H1 (cell line): Measurements from ENCODE around the gene HBEGF. TPM values are rescaled to one million over a fixed set of nuclear protein-coding genes. Genes with fewer than 3 reads are reported as not detected.
A peak's percentile ranks its signal among the peaks of the same experiment; 100 is the strongest.

Source experiments
- CTCF ChIA-PET: fragments of 300-600 bp; sonication (Branson Sonifier 250); formaldehyde crosslinking; loops from one replicate; lab custom pipeline; 2021; ENCODE audit not compliant: partially characterized antibody; lab: Charles Lee
- POLR2A ChIA-PET: fragments of 300-600 bp; sonication (Branson Sonifier 250); formaldehyde crosslinking; loops from one replicate; lab custom pipeline; 2021; ENCODE audit warnings: inconsistent platforms; ENCODE audit not compliant: partially characterized antibody; lab: Charles Lee
- DNase-seq, 2 experiments: peaks; one replicate each; pipeline versions ENCODE4 v3.0.0 to v3.0.0-alpha.2; 2010 to 2022; ENCODE audit warnings: low spot score in 2 of 2, low read depth in 1 of 2, mixed read lengths in 1 of 2
- FAIRE-seq: peaks from 2 replicates; lab custom pipeline; 2011; peaks lifted over from hg19 to GRCh38; lab: Jason Lieb, UNC
- H2AFZ ChIP-seq: 2 replicates; pipeline ENCODE4 v1.8.1; 2012; ENCODE audit warnings: low read length, inconsistent platforms
- H2AK5ac ChIP-seq: 2 replicates; pipeline ENCODE4 v1.6.1; 2013; ENCODE audit warnings: low read depth, low read length
- H2BK120ac ChIP-seq: replicated peaks from 2 replicates; pipeline ENCODE3; 2013; ENCODE audit warnings: low read depth, low read length, inconsistent platforms
- H2BK12ac ChIP-seq: 2 replicates; pipeline ENCODE4 v1.6.1; 2013; ENCODE audit warnings: low read depth, low read length
- H2BK15ac ChIP-seq: 2 replicates; pipeline ENCODE4 v1.6.1; 2013; ENCODE audit warnings: low read length
- H2BK20ac ChIP-seq: 2 replicates; pipeline ENCODE4 v1.6.1; 2013; ENCODE audit warnings: low read length
- H2BK5ac ChIP-seq: 2 replicates; pipeline ENCODE4 v1.6.1; 2013; ENCODE audit warnings: low read depth, low read length
- H3K14ac ChIP-seq: 2 replicates; pipeline ENCODE4 v1.6.1; 2013; ENCODE audit warnings: inconsistent platforms; ENCODE audit not compliant: insufficient read length
- H3K18ac ChIP-seq: 2 replicates; pipeline ENCODE4 v1.6.1; 2013; ENCODE audit warnings: low read length; ENCODE audit errors: extremely low read depth
- H3K23ac ChIP-seq: 2 replicates; pipeline ENCODE4 v1.6.1; 2013; ENCODE audit warnings: inconsistent platforms; ENCODE audit not compliant: insufficient read length
- H3K23me2 ChIP-seq: 2 replicates; pipeline ENCODE4 v1.6.1; 2013; ENCODE audit warnings: low read depth, low read length
- H3K27ac ChIP-seq: 2 replicates; pipeline ENCODE4 v1.6.1; 2011; ENCODE audit warnings: low read depth, low read length, inconsistent platforms
- H3K27me3 ChIP-seq, 4 experiments: replicated peaks in 1 of 4; 1 replicate in 1 of 4; 2 replicates in 3 of 4; pipeline versions ENCODE4 v1.6.1 to v1.8.1; 2011 to 2013; ENCODE audit warnings: low read length in 3 of 4, mild to moderate bottlenecking in 3 of 4, inconsistent platforms in 2 of 4, mixed read lengths in 2 of 4, moderate library complexity in 1 of 4; ENCODE audit not compliant: control insufficient read depth in 3 of 4, insufficient read depth in 3 of 4; ENCODE audit errors: extremely low read depth in 1 of 4
- H3K36me3 ChIP-seq, 4 experiments: 2 replicates each; pipeline versions ENCODE4 v1.6.1 to v1.8.1; 2011 to 2013; ENCODE audit warnings: mild to moderate bottlenecking in 4 of 4, low read length in 3 of 4, moderate library complexity in 2 of 4, control low read depth in 1 of 4, inconsistent platforms in 1 of 4; ENCODE audit not compliant: insufficient read depth in 4 of 4, control insufficient read depth in 2 of 4
- H3K4ac ChIP-seq: replicated peaks from 2 replicates; pipeline ENCODE3; 2013; ENCODE audit warnings: low read length, low read depth, mixed read lengths, inconsistent platforms; ENCODE audit not compliant: insufficient read length
- H3K4me1 ChIP-seq, 4 experiments: replicated peaks in 1 of 4; 1 replicate in 1 of 4; 2 replicates in 3 of 4; pipeline versions ENCODE4 v1.6.1 to v1.8.1; 2011 to 2013; ENCODE audit warnings: low read length in 3 of 4, inconsistent platforms in 2 of 4, mixed read lengths in 1 of 4; ENCODE audit not compliant: insufficient read depth in 4 of 4, control insufficient read depth in 3 of 4
- H3K4me2 ChIP-seq, 2 experiments: 2 replicates each; pipeline versions ENCODE4 v1.6.1 to v1.8.1; 2011 to 2013; ENCODE audit warnings: low read depth in 2 of 2, low read length in 2 of 2, control low read depth in 1 of 2, inconsistent platforms in 1 of 2, mild to moderate bottlenecking in 1 of 2; ENCODE audit not compliant: insufficient read depth in 1 of 2
- H3K4me3 ChIP-seq, 4 experiments: fragments of 200-600, 300-600 bp in 1 of 4; sonication (generic), shearing (Covaris generic), sonication (Bioruptor Twin) in 1 of 4; 2 replicates each; pipeline versions ENCODE4 v1.5.1 to v1.8.1; 2011 to 2016; ENCODE audit warnings: low read length in 4 of 4, low read depth in 3 of 4, control low read depth in 2 of 4, inconsistent platforms in 2 of 4, mild to moderate bottlenecking in 2 of 4, mixed read lengths in 1 of 4, moderate library complexity in 1 of 4; ENCODE audit not compliant: insufficient read depth in 2 of 4; ENCODE audit errors: extremely low read depth in 1 of 4
- H3K56ac ChIP-seq: replicated peaks from 2 replicates; pipeline ENCODE3; 2013; ENCODE audit warnings: low read depth, mild to moderate bottlenecking, mixed read lengths, low read length, inconsistent platforms; ENCODE audit not compliant: insufficient read length
- H3K79me1 ChIP-seq: 2 replicates; pipeline ENCODE4 v1.6.1; 2013; ENCODE audit warnings: low read depth, low read length, control low read depth
- H3K79me2 ChIP-seq, 2 experiments: 2 replicates each; pipeline versions ENCODE4 v1.6.1 to v1.8.1; 2012 to 2013; ENCODE audit warnings: low read length in 2 of 2, mild to moderate bottlenecking in 2 of 2, inconsistent platforms in 1 of 2; ENCODE audit not compliant: insufficient read depth in 2 of 2, control insufficient read depth in 1 of 2
- H3K9ac ChIP-seq, 4 experiments: replicated peaks in 1 of 4; 1 replicate in 1 of 4; 2 replicates in 3 of 4; pipeline versions ENCODE4 v1.6.1 to v1.8.1; 2011 to 2013; ENCODE audit warnings: low read depth in 3 of 4, low read length in 3 of 4, control low read depth in 2 of 4, mild to moderate bottlenecking in 2 of 4, moderate library complexity in 2 of 4, inconsistent platforms in 1 of 4; ENCODE audit errors: extremely low read depth in 1 of 4
- H3K9me3 ChIP-seq, 2 experiments: 2 replicates each; pipeline versions ENCODE4 v1.6.1 to v1.8.1; 2012 to 2013; ENCODE audit warnings: mild to moderate bottlenecking in 2 of 2, moderate library complexity in 2 of 2, control low read depth in 1 of 2, inconsistent platforms in 1 of 2, low read depth in 1 of 2, low read length in 1 of 2, mixed read lengths in 1 of 2; ENCODE audit not compliant: insufficient read depth in 2 of 2
- H4K20me1 ChIP-seq, 2 experiments: replicated peaks in 1 of 2; 2 replicates each; pipeline versions ENCODE3 to v1.8.1; 2011 to 2013; ENCODE audit warnings: inconsistent platforms in 2 of 2, low read length in 2 of 2, mild to moderate bottlenecking in 1 of 2; ENCODE audit not compliant: insufficient read depth in 2 of 2, control insufficient read depth in 1 of 2
- H4K5ac ChIP-seq: 2 replicates; pipeline ENCODE4 v1.6.1; 2013; ENCODE audit warnings: low read length, low read depth, mixed read lengths, inconsistent platforms; ENCODE audit not compliant: insufficient read length
- H4K8ac ChIP-seq: 2 replicates; pipeline ENCODE4 v1.8.0; 2013; ENCODE audit warnings: mild to moderate bottlenecking, moderate library complexity, low read length, inconsistent platforms; ENCODE audit not compliant: insufficient read depth; ENCODE audit errors: extremely low read depth
- H4K91ac ChIP-seq: replicated peaks from 2 replicates; pipeline ENCODE3; 2013; ENCODE audit warnings: low read length, mixed read lengths, inconsistent platforms; ENCODE audit not compliant: insufficient read length
- BRCA1 ChIP-seq: IDR thresholded peaks from 2 replicates; pipeline ENCODE4 v1.6.1; 2012; ENCODE audit warnings: low read depth, low read length, improper control_type of control experiment
- CEBPB ChIP-seq: IDR thresholded peaks from 2 replicates; pipeline ENCODE4 v1.6.1; 2012; ENCODE audit warnings: low read depth, low read length
- WGBS, 2 experiments: shearing (Covaris generic) in 1 of 2; methylation state at CpG; one replicate each; pipeline versions ENCODE4 v1.1.6 to v1.1.7; 2013 to 2015; ENCODE audit warnings: low lambda C conversion rate in 2 of 2, mixed read lengths in 2 of 2, inconsistent platforms in 1 of 2, low coverage in 1 of 2, missing lambda C conversion rate in 1 of 2; ENCODE audit not compliant: insufficient replicate concordance in 2 of 2, insufficient coverage in 1 of 2, insufficient read length in 1 of 2; ENCODE audit errors: extremely low coverage in 1 of 2, missing lambda C conversion rate in 1 of 2; 5-methylcytosine and 5-hydroxymethylcytosine counted together
- polyA plus RNA-seq, 7 experiments: library from polyadenylated mRNA; depleted of rRNA in 3 of 7; stranded (reverse) in 5 of 7; unstranded in 2 of 7; fragments of >200 nt in 5 of 7; fragments of 200-250 nt in 2 of 7; gene quantifications; 1 replicate in 5 of 7; 2 replicates in 1 of 7; 4 replicates in 1 of 7; pipeline versions ENCODE4 v1.2.1 to v1.2.3, GENCODE V29; 2011 to 2013; ENCODE audit warnings: missing spikeins in 2 of 7, mixed read lengths in 2 of 7
- total RNA-seq: library from RNA; stranded (reverse); fragmentation: NEBNext Ultra II Directional; extraction: Animal tissue kit (Norgen Biotek cat#: 25700); gene quantifications from 2 replicates; pipeline ENCODE4 v1.2.1, GENCODE V29; 2021

HBEGF gene
- total and polyA plus RNA-seq, 2 of the 8 experiments (the other 6 are each of a cell fraction or from before 2014, with no cell fraction given), result 2.4 to 2.5 TPM

DNA sequence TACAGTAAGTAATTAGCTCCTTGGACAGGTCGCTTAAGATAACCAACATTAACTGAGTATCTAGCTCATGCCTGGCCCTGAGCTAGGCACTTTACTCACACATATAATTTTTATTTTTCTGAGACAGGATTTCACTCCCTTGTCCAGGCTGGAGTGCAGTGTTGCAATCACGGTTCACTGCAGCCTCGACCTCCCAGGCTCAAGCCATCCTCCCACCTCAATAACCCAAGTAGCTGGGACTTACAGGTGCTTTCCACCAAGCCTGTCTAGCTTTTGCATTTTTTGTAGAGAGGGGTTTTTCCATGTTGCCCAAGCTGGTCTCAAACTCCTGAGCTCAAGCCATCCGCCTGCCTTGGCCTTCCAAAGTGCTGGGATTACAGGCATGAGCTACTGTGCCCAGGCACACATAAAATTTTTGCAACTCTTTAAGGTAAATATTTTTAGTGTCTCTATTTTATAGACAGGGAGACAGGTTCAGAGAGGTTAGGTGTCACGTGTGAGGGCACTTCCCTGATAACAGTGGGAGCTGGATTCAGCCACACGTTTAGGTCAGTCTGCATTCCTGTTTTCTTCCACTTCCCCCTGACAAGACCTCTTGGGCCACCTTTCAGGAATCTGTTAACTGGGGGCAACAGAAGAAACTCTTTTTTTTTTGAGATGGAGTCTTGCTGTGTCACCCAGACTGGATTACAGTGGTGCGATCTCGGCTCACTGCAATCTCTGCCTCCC is 18.2 kb downstream of the HBEGF start:
- POLR2A ChIA-PET, result interaction anchor here (0.6 to 3.2 kb wide), 3 partner anchors 8 to 25 kb away, joined by 3 to 13 read pairs (median 11); partner anchors contain the start of genes HBEGF and PFDN1
- Histone ChIP-seq H3K4me3 (no peak overlapping the region), H2BK5ac (no peak overlapping the region), H3K79me2 (no peaks in the 10 kb centered on the region), H3K4ac (no peak overlapping the region), H2BK15ac (no peak overlapping the region), H3K23ac (no peak overlapping the region), H3K27ac (no peak overlapping the region), H2BK120ac (no peak overlapping the region), H3K23me2 (no peaks in the 10 kb centered on the region), H2BK20ac (no peak overlapping the region), H2AK5ac (no peak overlapping the region), H3K9me3 (no peaks in the 10 kb centered on the region), H4K91ac (no peak overlapping the region), H3K18ac (no peak overlapping the region; the same call in 1 of the 2 replicates), H3K9ac (no peak overlapping the region), H3K56ac (no peak overlapping the region), H3K4me1 (peaks cover 0 to 5% (median 0%) of the 10 kb centered on the region in 4 experiments; a peak in 3 of 7 replicates), H3K27me3 (no peaks in the 10 kb centered on the region), H4K20me1 (no peaks in the 10 kb centered on the region), H3K14ac (no peak overlapping the region), H3K4me2 (no peak overlapping the region), H2AFZ (peak overlapping the region; percentile 89; the same call in 1 of the 2 replicates), H4K8ac (no peak overlapping the region), H3K36me3 (0 out of 8 replicates have a peak, but pooled peaks cover 0 to 2% (median 0%) of the 10 kb centered on the region in 4 experiments), H3K79me1 (no peaks in the 10 kb centered on the region), H4K5ac (no peak overlapping the region), H2BK12ac (no peak overlapping the region)
- DNase-seq, result no peak
- 84% methylated on average over 8 of the region's 8 CpGs; no CpG with 5 or more reads in 1 of the 2 experiments for WGBS, 2 experiments
- CTCF ChIA-PET, result interaction anchor here (0.8 to 14.2 kb wide), 7 partner anchors 10 to 86 kb away, joined by 3 to 102 read pairs (median 4); partner anchors contain the start of gene HBEGF
- no peak for FAIRE-seq
- no peak for TF ChIP-seq BRCA1
- peak; percentile 85 for TF ChIP-seq CEBPB
